HCT116 (cell line): ENCODE measurements around the gene SYNGR1.
"Not testable (repeated sequence)": the region's sequence is repeated elsewhere in the genome, so short reads cannot be mapped to it uniquely, and the experiment has no call there.

Experiments
- CTCF ChIP-seq, 3 experiments: fragments of 200-600 bp in 1 of 3; sonication (generic) in 1 of 3; IDR thresholded peaks in 2 of 3; conservative IDR thresholded peaks in 1 of 3; 2 replicates each; pipeline ENCODE4 v1.5.1; 2012 to 2017; ENCODE audit warnings: low read depth in 2 of 3, low read length in 2 of 3, antibody characterized with exemption in 1 of 3, borderline replicate concordance in 1 of 3, control low read depth in 1 of 3, mild to moderate bottlenecking in 1 of 3, mixed read lengths in 1 of 3, mixed run types in 1 of 3, moderate library complexity in 1 of 3; ENCODE audit not compliant: insufficient read depth in 1 of 3
- TF ChIP-seq, protein P1 (sequence below): IDR thresholded peaks from 2 replicates; pipeline ENCODE4 v1.6.1; 2012

DNA sequence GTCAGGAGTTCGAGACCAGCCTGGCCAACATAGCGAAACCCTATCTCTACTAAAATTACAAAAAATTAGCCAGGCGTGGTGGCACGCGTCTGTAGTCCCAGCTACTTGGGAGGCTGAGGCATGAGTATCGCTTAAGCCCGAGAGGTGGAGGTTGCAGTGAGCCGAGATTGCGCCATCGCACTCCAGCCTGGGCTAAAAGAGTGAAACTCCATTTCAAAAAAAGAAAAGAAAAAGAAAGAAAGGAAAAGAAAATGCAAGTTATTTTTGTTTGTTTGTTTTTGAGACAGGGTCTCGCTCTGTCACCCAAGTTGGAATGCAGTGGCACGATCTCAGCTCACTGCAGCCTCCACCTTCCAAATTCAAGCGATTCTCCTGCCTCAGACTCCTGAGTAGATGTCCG is 6.0 kb downstream of the SYNGR1 start:
- not testable (repeated sequence) for TF ChIP-seq CTCF (IDR thresholded peaks at IDR 0.05 in 2 of 3, conservative IDR thresholded peaks at IDR 0.05 in 1 of 3; ENCODE audit: borderline replicate concordance in 1 of 3, insufficient read depth in 1 of 3, low read depth in 2 of 3, low read length in 2 of 3)
- TF ChIP-seq, protein P1, sequence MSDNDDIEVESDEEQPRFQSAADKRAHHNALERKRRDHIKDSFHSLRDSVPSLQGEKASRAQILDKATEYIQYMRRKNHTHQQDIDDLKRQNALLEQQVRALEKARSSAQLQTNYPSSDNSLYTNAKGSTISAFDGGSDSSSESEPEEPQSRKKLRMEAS: not testable (repeated sequence)
